ENCODE data around the gene LTBP1. TPM values are rescaled to one million over a fixed set of nuclear protein-coding genes. Genes with fewer than 3 reads are reported as not detected.

The LTBP1 gene
- polyA plus RNA-seq, 1 experiment, result 124 TPM

DNA sequence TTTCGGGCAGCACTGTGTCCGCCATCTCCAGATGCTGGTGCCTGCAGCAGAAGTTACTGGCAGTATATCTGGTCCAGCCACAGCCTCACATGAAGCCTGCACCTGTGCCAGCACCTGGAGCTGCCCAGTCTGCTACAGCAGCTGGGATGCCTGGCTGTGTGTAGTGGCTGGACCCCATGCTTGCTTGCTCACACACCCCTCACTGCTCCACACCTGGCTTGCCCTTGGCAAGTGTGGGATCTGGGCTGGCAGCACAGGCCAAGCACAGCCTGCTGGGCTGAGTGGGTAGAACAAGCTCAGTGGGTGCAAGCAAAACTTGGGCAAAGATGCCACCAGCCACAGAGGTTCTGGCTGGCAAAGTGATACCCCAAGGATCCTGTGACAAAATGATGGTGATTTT is 320.3 kb downstream of the LTBP1 start:
- no peaks in the 10 kb centered on the region; the same call in 1 of the 2 replicates for H3K36me3 ChIP-seq (ENCODE audit: control insufficient read depth, insufficient read depth, low read length)
- POLR2A ChIA-PET, result interaction anchor here (0.5 kb wide), 1 partner anchor 274 kb away, joined by 4 read pairs; no protein-coding TSS in a partner anchor

DNA sequence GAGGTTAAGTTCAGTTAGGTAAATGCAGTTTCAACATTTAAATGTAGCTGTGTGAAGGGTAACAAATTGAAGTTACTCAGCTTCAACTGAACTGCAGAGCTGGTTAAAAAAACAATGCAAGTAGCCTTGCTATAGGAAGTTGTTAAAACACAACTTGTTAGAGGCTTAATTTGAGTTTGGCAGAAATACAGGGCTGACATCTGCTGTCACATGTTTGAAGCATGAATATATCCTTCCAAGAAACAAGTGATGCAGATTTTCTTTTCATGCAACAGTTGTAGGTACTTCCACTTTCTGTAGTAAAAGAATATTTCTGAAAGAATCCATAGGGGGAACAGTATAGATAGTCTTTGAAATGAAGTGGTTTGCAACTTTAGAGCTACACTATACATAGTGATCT is 321.0 kb downstream of the LTBP1 start:
- DNase-seq (ENCODE audit: low read depth), result no peak
- ChIA-PET CTCF (interaction anchor here (0.7 to 3.4 kb wide), 6 partner anchors 10 to 233 kb away, joined by 3 to 18 read pairs (median 5); no protein-coding TSS in a partner anchor), POLR2A (interaction anchor here (0.5 kb wide), 1 partner anchor 273 kb away, joined by 4 read pairs; no protein-coding TSS in a partner anchor)
- H3K4me3 ChIP-seq (ENCODE audit: low read depth, low read length), result no peak overlapping the region
- TF ChIP-seq, protein P1, sequence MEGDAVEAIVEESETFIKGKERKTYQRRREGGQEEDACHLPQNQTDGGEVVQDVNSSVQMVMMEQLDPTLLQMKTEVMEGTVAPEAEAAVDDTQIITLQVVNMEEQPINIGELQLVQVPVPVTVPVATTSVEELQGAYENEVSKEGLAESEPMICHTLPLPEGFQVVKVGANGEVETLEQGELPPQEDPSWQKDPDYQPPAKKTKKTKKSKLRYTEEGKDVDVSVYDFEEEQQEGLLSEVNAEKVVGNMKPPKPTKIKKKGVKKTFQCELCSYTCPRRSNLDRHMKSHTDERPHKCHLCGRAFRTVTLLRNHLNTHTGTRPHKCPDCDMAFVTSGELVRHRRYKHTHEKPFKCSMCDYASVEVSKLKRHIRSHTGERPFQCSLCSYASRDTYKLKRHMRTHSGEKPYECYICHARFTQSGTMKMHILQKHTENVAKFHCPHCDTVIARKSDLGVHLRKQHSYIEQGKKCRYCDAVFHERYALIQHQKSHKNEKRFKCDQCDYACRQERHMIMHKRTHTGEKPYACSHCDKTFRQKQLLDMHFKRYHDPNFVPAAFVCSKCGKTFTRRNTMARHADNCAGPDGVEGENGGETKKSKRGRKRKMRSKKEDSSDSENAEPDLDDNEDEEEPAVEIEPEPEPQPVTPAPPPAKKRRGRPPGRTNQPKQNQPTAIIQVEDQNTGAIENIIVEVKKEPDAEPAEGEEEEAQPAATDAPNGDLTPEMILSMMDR (IDR thresholded peaks at IDR 0.05; ENCODE audit: insufficient read depth, low read depth, low read length), result no peak
- H3K36me3 ChIP-seq (ENCODE audit: control insufficient read depth, insufficient read depth, low read length), result no peaks in the 10 kb centered on the region; the same call in 1 of the 2 replicates
- H3K27me3 ChIP-seq (ENCODE audit: control insufficient read depth, insufficient read depth, low read length), result no peaks in the 10 kb centered on the region

More for the DNA sequence above, 320.3 kb downstream of the LTBP1 start:
- TF ChIP-seq, protein P1 (IDR thresholded peaks at IDR 0.05; ENCODE audit: insufficient read depth, low read depth, low read length), result no peak
- no peaks in the 10 kb centered on the region for H3K27me3 ChIP-seq (ENCODE audit: control insufficient read depth, insufficient read depth, low read length)
- no peak overlapping the region for H3K4me3 ChIP-seq (ENCODE audit: low read depth, low read length)
- CTCF ChIA-PET, result interaction anchor here (0.5 to 3.4 kb wide), 6 partner anchors 10 to 233 kb away, joined by 3 to 18 read pairs (median 5); no protein-coding TSS in a partner anchor
- no peak for DNase-seq (ENCODE audit: low read depth)

DNA sequence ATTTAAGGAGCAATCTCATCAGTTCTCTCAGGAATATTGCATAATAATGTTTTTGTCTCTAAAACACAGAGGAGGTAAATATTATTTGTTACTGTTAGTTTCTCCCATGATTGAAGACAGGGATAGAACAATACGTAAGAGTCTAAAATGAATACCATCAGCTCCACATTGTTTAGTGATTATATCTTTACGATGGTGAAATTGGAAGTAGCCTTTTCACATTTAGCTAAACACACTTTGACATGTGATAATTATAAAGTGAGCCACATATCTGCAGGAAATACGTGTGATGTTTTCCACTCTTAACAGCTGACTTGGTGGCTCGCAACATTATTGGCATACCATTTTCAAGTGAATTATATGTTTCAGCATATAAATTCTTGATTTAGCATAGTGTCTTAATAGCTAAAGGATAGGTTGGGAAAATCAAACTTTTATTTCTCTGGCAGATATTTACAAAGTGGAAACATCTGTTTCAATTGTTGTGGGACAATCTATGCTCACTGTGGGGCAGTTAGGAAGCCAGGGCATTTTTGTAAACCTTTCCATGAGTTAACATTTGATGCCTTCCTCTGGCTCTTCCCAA is 321.6 kb downstream of the LTBP1 start:
- Histone ChIP-seq H3K27me3 (ENCODE audit: control insufficient read depth, insufficient read depth, low read length) (no peaks in the 10 kb centered on the region), H3K4me3 (ENCODE audit: low read depth, low read length) (no peak overlapping the region), H3K36me3 (ENCODE audit: control insufficient read depth, insufficient read depth, low read length) (no peaks in the 10 kb centered on the region; the same call in 1 of the 2 replicates)
- ChIA-PET POLR2A (no interaction called here), CTCF (interaction anchor here (0.6 to 3.4 kb wide), 6 partner anchors 112 to 455 kb away, joined by 3 to 18 read pairs (median 4); no protein-coding TSS in a partner anchor)
- DNase-seq (ENCODE audit: low read depth), result peak; percentile 37
- TF ChIP-seq, protein P1 (IDR thresholded peaks at IDR 0.05; ENCODE audit: insufficient read depth, low read depth, low read length), result no peak

DNA sequence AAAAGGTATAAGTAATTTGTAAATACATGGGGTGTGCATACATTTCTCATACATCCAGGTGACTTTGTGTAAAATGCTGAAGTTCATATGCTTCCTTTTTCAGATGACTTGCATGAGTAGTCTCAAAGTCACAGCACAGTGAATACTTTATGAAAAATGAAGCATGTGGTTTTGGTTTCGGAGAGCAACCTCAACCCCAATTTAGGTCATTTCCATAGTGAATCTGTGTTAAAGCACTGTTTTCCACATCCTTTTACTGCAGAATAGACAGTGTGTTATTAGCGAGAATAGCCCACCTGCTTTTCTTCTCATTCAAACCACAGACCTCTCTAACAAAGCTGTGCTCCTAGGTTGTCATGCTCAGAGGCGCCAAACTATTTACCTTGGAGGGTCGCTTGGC is 325.2 kb downstream of the LTBP1 start:
- ChIA-PET CTCF (no interaction called here), POLR2A (no interaction called here)
- TF ChIP-seq, protein P1 (IDR thresholded peaks at IDR 0.05; ENCODE audit: insufficient read depth, low read depth, low read length), result no peak
- H3K27me3 ChIP-seq (ENCODE audit: control insufficient read depth, insufficient read depth, low read length), result no peaks in the 10 kb centered on the region
- DNase-seq (ENCODE audit: low read depth), result no peak
- H3K36me3 ChIP-seq (ENCODE audit: control insufficient read depth, insufficient read depth, low read length), result no peaks in the 10 kb centered on the region; the same call in 1 of the 2 replicates
- H3K4me3 ChIP-seq (ENCODE audit: low read depth, low read length), result no peak overlapping the region

DNA sequence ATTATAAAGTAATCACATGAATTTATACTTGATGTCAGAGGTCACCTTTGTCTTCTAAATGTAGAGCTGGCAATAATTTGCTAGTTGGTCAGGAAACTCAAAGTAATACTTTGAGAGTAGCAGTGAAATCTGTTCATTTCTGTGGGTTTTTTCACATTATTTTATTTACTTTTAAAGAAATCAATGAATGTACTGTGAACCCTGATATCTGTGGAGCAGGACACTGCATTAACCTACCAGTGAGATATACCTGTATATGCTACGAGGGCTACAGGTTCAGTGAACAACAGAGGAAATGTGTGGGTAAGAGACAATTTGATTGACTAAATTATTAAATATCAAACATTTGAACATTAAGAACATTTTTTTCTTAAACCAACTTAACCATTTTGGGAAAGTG is 326.7 kb downstream of the LTBP1 start:
- no peak for DNase-seq (ENCODE audit: low read depth)
- POLR2A ChIA-PET, result no interaction called here
- no peak overlapping the region for H3K4me3 ChIP-seq (ENCODE audit: low read depth, low read length)
- TF ChIP-seq, protein P1 (IDR thresholded peaks at IDR 0.05; ENCODE audit: insufficient read depth, low read depth, low read length), result no peak
- no peaks in the 10 kb centered on the region for H3K27me3 ChIP-seq (ENCODE audit: control insufficient read depth, insufficient read depth, low read length)
- CTCF ChIA-PET, result interaction anchor here (0.8 kb wide), 1 partner anchor 240 kb away, joined by 3 read pairs; no protein-coding TSS in a partner anchor
- no peaks in the 10 kb centered on the region for H3K36me3 ChIP-seq (ENCODE audit: control insufficient read depth, insufficient read depth, low read length)

All from BJ (cell line).